Loucy (cell line): ENCODE results near the gene IFITM1.

Experiments
- H2AFZ ChIP-seq: fragments of 200-600 bp; sonication (generic); 2 replicates; pipeline ENCODE4 v1.6.0; 2016; ENCODE audit warnings: antibody characterized with exemption, mild to moderate bottlenecking, low read length, moderate library complexity
- H3F3A ChIP-seq: fragments of 200-600 bp; 2 replicates; pipeline ENCODE4 v1.6.0; 2016; ENCODE audit warnings: antibody characterized with exemption, low read depth, mild to moderate bottlenecking
- H3K27me3 ChIP-seq: fragments of 200-600 bp; sonication (generic); 2 replicates; pipeline ENCODE4 v1.6.1; 2014; ENCODE audit warnings: low read length, mild to moderate bottlenecking; ENCODE audit not compliant: insufficient read depth, poor library complexity, severe bottlenecking
- H3K36me3 ChIP-seq: fragments of 200-600 bp; sonication (generic); 2 replicates; pipeline ENCODE4 v1.6.1; 2016; ENCODE audit warnings: low read length; ENCODE audit not compliant: insufficient read depth
- H3K4me1 ChIP-seq: fragments of 200-600 bp; sonication (generic); 2 replicates; pipeline ENCODE4 v1.5.1; 2014; ENCODE audit warnings: low read length, mild to moderate bottlenecking; ENCODE audit not compliant: insufficient read depth, poor library complexity, severe bottlenecking
- H3K4me2 ChIP-seq: fragments of 200-600 bp; sonication (generic); 2 replicates; pipeline ENCODE4 v1.6.0; 2014; ENCODE audit warnings: antibody characterized with exemption, low read length, low read depth, mild to moderate bottlenecking; ENCODE audit not compliant: poor library complexity, severe bottlenecking
- H3K4me3 ChIP-seq: fragments of 200-600 bp; sonication (generic); 2 replicates; pipeline ENCODE4 v1.5.1; 2014; ENCODE audit warnings: low read length, mild to moderate bottlenecking, mixed read lengths; ENCODE audit not compliant: poor library complexity, severe bottlenecking
- H3K79me2 ChIP-seq: fragments of 200-600 bp; sonication (generic); 2 replicates; pipeline ENCODE4 v1.6.1; 2014; ENCODE audit warnings: low read length; ENCODE audit not compliant: insufficient read depth
- H3K9ac ChIP-seq: fragments of 200-600 bp; sonication (generic); 2 replicates; pipeline ENCODE4 v1.6.0; 2014; ENCODE audit warnings: mild to moderate bottlenecking, low read depth, low read length, moderate library complexity; ENCODE audit not compliant: poor library complexity, severe bottlenecking
- H3K9me2 ChIP-seq: fragments of 200-600 bp; sonication (generic); replicated peaks from 2 replicates; pipeline ENCODE4 v1.6.1; 2016; ENCODE audit warnings: low read depth, low read length, mixed read lengths
- H3K9me3 ChIP-seq: fragments of 200-600 bp; sonication (generic); 2 replicates; pipeline ENCODE4 v1.6.1; 2014; ENCODE audit warnings: mild to moderate bottlenecking, antibody characterized with exemption, low read length, low read depth; ENCODE audit not compliant: insufficient read depth
- H4K20me1 ChIP-seq: fragments of 200-600 bp; sonication (generic); 2 replicates; pipeline ENCODE4 v1.6.0; 2014; ENCODE audit warnings: antibody characterized with exemption, low read length, mild to moderate bottlenecking; ENCODE audit not compliant: insufficient read depth, poor library complexity, severe bottlenecking
- EZH2phosphoT487 ChIP-seq: fragments of 200-600 bp; IDR thresholded peaks from 2 replicates; pipeline ENCODE4 v1.6.1; 2018; ENCODE audit warnings: antibody characterized with exemption, mild to moderate bottlenecking, moderate library complexity, borderline replicate concordance
- TF ChIP-seq, protein P1 (sequence below): fragments of 200-600 bp; sonication (generic); conservative IDR thresholded peaks from 2 replicates; pipeline ENCODE4 v1.5.1; 2014; ENCODE audit warnings: mild to moderate bottlenecking, antibody characterized with exemption, low read length

Gene IFITM1

DNA sequence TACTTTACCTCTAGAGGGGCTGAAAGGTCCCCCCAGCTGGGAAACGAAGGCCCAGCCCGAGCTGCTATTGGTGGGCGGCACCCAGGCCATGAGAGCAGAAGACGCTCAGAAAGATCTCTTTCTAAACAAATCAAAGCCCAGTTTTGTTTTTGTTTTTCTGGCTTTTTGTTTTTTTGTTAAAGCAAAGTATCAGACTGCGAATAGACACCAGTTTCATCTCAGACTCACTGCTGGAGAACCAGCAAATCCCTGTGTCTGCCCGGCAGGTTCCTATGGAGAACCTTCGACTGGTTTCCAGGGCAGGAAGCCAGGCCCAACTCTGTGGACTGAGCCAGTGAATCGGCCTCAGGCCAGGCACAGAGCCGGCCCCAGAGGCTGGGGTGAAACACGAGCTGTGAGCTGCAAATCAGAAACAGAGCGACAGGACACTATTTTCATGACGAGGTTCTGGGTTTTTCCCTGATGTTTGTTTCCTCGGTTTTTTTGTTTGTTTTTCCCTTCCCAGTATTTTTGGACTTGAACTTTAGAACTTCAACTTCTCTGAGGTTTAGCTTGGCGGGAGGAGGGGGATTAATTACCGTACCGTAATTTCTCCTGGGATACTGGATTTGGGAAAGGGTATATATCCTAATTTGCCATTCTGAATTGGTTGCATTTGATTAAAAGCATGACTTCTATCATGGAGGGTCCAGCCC, 39.5 kb downstream of the IFITM1 start:
- TF ChIP-seq, protein P1, sequence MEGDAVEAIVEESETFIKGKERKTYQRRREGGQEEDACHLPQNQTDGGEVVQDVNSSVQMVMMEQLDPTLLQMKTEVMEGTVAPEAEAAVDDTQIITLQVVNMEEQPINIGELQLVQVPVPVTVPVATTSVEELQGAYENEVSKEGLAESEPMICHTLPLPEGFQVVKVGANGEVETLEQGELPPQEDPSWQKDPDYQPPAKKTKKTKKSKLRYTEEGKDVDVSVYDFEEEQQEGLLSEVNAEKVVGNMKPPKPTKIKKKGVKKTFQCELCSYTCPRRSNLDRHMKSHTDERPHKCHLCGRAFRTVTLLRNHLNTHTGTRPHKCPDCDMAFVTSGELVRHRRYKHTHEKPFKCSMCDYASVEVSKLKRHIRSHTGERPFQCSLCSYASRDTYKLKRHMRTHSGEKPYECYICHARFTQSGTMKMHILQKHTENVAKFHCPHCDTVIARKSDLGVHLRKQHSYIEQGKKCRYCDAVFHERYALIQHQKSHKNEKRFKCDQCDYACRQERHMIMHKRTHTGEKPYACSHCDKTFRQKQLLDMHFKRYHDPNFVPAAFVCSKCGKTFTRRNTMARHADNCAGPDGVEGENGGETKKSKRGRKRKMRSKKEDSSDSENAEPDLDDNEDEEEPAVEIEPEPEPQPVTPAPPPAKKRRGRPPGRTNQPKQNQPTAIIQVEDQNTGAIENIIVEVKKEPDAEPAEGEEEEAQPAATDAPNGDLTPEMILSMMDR = no peak
- TF ChIP-seq EZH2phosphoT487 = no peak
- peaks cover 12% of the 10 kb centered on the region; the same call in 1 of the 2 replicates for H3K79me2 ChIP-seq
- no peak overlapping the region for H3K4me3 ChIP-seq
- H3K9me2 ChIP-seq = no peaks in the 10 kb centered on the region
- H3K9me3 ChIP-seq = no peaks in the 10 kb centered on the region
- H2AFZ ChIP-seq = no peak overlapping the region
- peak overlapping the region; percentile 18 for H3K4me2 ChIP-seq
- H3K9ac ChIP-seq = peak overlapping the region; percentile 96
- no peaks in the 10 kb centered on the region for H4K20me1 ChIP-seq
- H3K27me3 ChIP-seq = no peaks in the 10 kb centered on the region
- no peaks in the 10 kb centered on the region for H3K36me3 ChIP-seq
- H3F3A ChIP-seq = peaks cover 29% of the 10 kb centered on the region
- H3K4me1 ChIP-seq = peaks cover 62% of the 10 kb centered on the region

DNA sequence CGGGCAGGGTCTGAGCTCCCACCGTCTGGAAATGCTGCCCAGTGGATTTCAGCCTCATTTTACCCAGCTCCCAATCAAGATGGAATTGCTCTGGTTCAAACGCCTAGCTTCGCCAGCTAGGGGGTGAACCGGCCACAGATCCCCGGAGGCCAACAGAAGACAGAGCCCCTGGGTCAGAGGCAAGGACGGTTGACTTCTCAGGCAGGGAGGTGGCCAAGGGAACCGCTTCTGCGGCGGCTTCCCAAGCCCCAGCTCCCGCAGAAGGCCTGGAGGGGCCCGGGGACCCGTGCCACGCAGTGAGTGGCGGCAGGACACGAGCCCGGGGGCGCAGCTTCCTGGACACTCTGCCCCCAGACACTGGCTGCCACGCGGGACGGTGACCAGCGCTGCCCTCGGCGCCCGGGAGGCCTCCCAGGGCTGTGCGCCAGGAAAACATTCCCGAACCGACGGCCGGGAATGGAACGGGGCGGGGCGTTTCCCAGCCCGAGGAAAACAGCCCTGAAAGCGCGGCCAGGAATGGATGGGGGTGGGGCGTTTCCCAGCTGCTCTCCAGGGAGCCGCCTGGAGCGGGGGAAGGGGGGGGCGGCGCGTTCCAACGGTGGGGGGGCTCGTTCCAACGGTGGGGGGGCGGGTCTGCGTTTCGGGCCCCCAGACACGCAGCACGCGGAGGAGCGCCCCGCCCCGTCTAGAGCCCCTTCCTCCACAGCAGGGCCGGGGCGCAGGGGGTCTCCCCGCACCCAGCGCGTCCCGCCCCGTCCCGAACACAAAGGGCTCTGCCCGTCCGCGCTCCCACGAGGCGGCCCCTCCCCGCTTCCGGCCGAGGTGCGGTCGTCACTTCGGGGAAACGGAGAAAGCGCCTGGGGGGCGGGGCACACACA, 42.0 kb downstream of the IFITM1 start:
- TF ChIP-seq, protein P1 = no peak
- no peak for TF ChIP-seq EZH2phosphoT487
- Histone ChIP-seq H3K4me2 (peak overlapping the region; percentile 45), H2AFZ (no peak overlapping the region), H3K27me3 (no peaks in the 10 kb centered on the region), H4K20me1 (no peaks in the 10 kb centered on the region), H3K9me3 (no peaks in the 10 kb centered on the region; the same call in 1 of the 2 replicates), H3F3A (peaks cover 25% of the 10 kb centered on the region), H3K4me1 (peaks cover 45% of the 10 kb centered on the region), H3K9ac (peak overlapping the region; percentile 69), H3K79me2 (peaks cover 12% of the 10 kb centered on the region; the same call in 1 of the 2 replicates), H3K36me3 (no peaks in the 10 kb centered on the region), H3K4me3 (peak overlapping the region; percentile 45), H3K9me2 (no peaks in the 10 kb centered on the region)

DNA sequence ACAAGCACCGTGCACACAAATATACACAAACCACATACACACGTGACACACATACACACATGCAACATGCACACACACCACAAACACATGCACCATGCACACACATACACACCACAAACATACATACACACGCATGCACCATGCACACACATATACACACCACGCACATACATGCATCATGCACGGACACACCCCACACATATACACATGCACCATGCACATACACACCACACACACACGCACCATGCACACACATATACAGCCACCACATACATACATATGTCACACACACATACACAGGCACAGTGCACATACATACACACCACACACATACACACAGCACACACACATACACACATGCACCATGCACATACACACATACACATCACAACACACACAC, 42.8 kb downstream of the IFITM1 start:
- Histone ChIP-seq H3K9me2 (no peaks in the 10 kb centered on the region), H3K79me2 (peaks cover 12% of the 10 kb centered on the region; the same call in 1 of the 2 replicates), H3K4me3 (no peak overlapping the region), H3F3A (peaks cover 17% of the 10 kb centered on the region; the same call in 1 of the 2 replicates), H3K4me1 (peaks cover 38% of the 10 kb centered on the region), H2AFZ (no peak overlapping the region), H3K27me3 (no peaks in the 10 kb centered on the region), H3K9me3 (no peaks in the 10 kb centered on the region; the same call in 1 of the 2 replicates), H4K20me1 (no peaks in the 10 kb centered on the region), H3K36me3 (no peaks in the 10 kb centered on the region), H3K4me2 (no peak overlapping the region), H3K9ac (no peak overlapping the region)
- TF ChIP-seq, protein P1 = no peak
- no peak for TF ChIP-seq EZH2phosphoT487
